Lung (tissue), 12 donors: Measurements from ENCODE around the gene SNRNP40. TPM values are rescaled to one million over a fixed set of nuclear protein-coding genes. Genes with fewer than 3 reads are reported as not detected.
A peak's percentile ranks its signal among the peaks of the same experiment; 100 is the strongest.

Source experiments
- ATAC-seq: fragments of 200-7000 bp; cut with Tn5 transposase; one replicate; pipeline ENCODE4 v1.9.1; 2020; ENCODE audit warnings: moderate number of reproducible peaks; ENCODE audit not compliant: insufficient read depth, low FRiP score
- DNase-seq, 3 donors: peaks; one replicate each; pipeline ENCODE4 v3.0.0-alpha.2; 2013 to 2017
- H3K27ac ChIP-seq, 2 donors: one replicate each; pipeline ENCODE4 v1.5.1; 2013; ENCODE audit warnings: mild to moderate bottlenecking in 2 of 2, moderate library complexity in 2 of 2, control low read depth in 1 of 2, inconsistent platforms in 1 of 2, low read depth in 1 of 2, low read length in 1 of 2
- H3K27me3 ChIP-seq, 3 donors: one replicate each; pipeline ENCODE4 v1.5.1; 2013; ENCODE audit warnings: low read length in 2 of 3; ENCODE audit not compliant: control insufficient read depth in 3 of 3, insufficient read depth in 3 of 3
- H3K36me3 ChIP-seq, 4 donors: one replicate each; pipeline ENCODE4 v1.5.1; 2013; ENCODE audit warnings: low read length in 4 of 4, mild to moderate bottlenecking in 1 of 4, moderate library complexity in 1 of 4; ENCODE audit not compliant: control insufficient read depth in 4 of 4, insufficient read depth in 4 of 4
- H3K4me1 ChIP-seq, 5 donors: one replicate each; pipeline ENCODE4 v1.5.1; 2013; ENCODE audit warnings: low read length in 5 of 5, mild to moderate bottlenecking in 2 of 5, moderate library complexity in 1 of 5; ENCODE audit not compliant: control insufficient read depth in 5 of 5, insufficient read depth in 5 of 5
- H3K4me3 ChIP-seq: one replicate; pipeline ENCODE4 v1.5.1; 2013; ENCODE audit warnings: mild to moderate bottlenecking, control low read depth, moderate library complexity
- H3K9ac ChIP-seq, 2 donors: one replicate each; pipeline ENCODE4 v1.5.1; 2013; ENCODE audit warnings: low read length in 2 of 2, control low read depth in 1 of 2; ENCODE audit not compliant: insufficient read depth in 1 of 2
- H3K9me3 ChIP-seq, 4 donors: one replicate each; pipeline ENCODE4 v1.5.1; 2013; ENCODE audit warnings: low read length in 3 of 4, mild to moderate bottlenecking in 1 of 4, moderate library complexity in 1 of 4; ENCODE audit not compliant: control insufficient read depth in 4 of 4, insufficient read depth in 3 of 4
- WGBS, 2 donors: extraction: QIAGEN DNeasy Blood & Tissue Kit; methylation state at CpG; one replicate each; pipeline ENCODE4 v1.1.7; 2013; 5-methylcytosine and 5-hydroxymethylcytosine counted together
- polyA plus RNA-seq, 2 donors: library from polyadenylated mRNA; stranded (reverse); fragments of 200-250 nt; gene quantifications; one replicate each; pipeline ENCODE4 v1.2.1, GENCODE V29; 2013
- total RNA-seq, 2 donors: library from RNA; depleted of rRNA in 1 of 2; stranded (reverse); fragments of >200 nt in 1 of 2; gene quantifications; one replicate each; pipeline ENCODE4 v1.2.1, GENCODE V29; 2014 to 2021
- TF ChIP-seq, protein P1 (sequence below): IDR thresholded peaks from 2 replicates; pipeline ENCODE4 v1.5.1; 2012; ENCODE audit warnings: mild to moderate bottlenecking; ENCODE audit errors: control extremely low read depth, extremely low read depth
- donor health status: control.
- donor health status: control.
- donor health status: Bipolar disorder and iron deficiency.
- donor health status: healthy.
- donor health status: DM: yes; HTN: yes; CAD: no.

SNRNP40 gene
- total and polyA plus RNA-seq, 4 donors: 15.0 to 71.7 (median 38.5) TPM

- ATAC-seq: no peak
Observed at GRCh38 chr1:31241321-31241720, 55.3 kb downstream of the SNRNP40 start.

GRCh38 chr1:31239653-31240241 lies 56.8 kb downstream of the SNRNP40 start, which contains the start of gene NKAIN1:
TSS of gene NKAIN1 (minus strand) at chr1:31239887. CDS start at chr1:31239547, 340 bp downstream.
- TF ChIP-seq, protein P1, sequence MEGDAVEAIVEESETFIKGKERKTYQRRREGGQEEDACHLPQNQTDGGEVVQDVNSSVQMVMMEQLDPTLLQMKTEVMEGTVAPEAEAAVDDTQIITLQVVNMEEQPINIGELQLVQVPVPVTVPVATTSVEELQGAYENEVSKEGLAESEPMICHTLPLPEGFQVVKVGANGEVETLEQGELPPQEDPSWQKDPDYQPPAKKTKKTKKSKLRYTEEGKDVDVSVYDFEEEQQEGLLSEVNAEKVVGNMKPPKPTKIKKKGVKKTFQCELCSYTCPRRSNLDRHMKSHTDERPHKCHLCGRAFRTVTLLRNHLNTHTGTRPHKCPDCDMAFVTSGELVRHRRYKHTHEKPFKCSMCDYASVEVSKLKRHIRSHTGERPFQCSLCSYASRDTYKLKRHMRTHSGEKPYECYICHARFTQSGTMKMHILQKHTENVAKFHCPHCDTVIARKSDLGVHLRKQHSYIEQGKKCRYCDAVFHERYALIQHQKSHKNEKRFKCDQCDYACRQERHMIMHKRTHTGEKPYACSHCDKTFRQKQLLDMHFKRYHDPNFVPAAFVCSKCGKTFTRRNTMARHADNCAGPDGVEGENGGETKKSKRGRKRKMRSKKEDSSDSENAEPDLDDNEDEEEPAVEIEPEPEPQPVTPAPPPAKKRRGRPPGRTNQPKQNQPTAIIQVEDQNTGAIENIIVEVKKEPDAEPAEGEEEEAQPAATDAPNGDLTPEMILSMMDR: no peak
- Histone ChIP-seq H3K9ac (no peak within 1 kb of the TSS), H3K36me3 (no peaks in the 10 kb centered on the region), H3K27me3 (peaks cover 12 to 22% (median 15%) of the 10 kb centered on the region in 3 donors), H3K4me1 (peaks cover 0 to 5% (median 0%) of the 10 kb centered on the region in 5 donors), H3K9me3 (peaks cover 0 to 2% (median 0%) of the 10 kb centered on the region in 4 donors), H3K4me3 (no peak within 1 kb of the TSS), H3K27ac (no peak within 1 kb of the TSS)
- DNase-seq (peak; percentile 35 to 58 (median 52)), ATAC-seq (no peak)
- 1 to 2% methylated on average over 29 to 55 of the region's 57 CpGs for WGBS, 2 donors

More at GRCh38 chr1:31241321-31241720, 55.3 kb downstream of the SNRNP40 start:
- Histone ChIP-seq H3K27me3 (peaks cover 12 to 22% (median 15%) of the 10 kb centered on the region in 3 donors), H3K4me3 (no peak overlapping the region), H3K36me3 (no peaks in the 10 kb centered on the region), H3K9ac (no peak overlapping the region), H3K9me3 (peaks cover 0 to 2% (median 0%) of the 10 kb centered on the region in 4 donors), H3K4me1 (peaks cover 0 to 5% (median 0%) of the 10 kb centered on the region in 5 donors), H3K27ac (no peak overlapping the region)
- TF ChIP-seq, protein P1: no peak
- WGBS, 2 donors: 37 to 50% methylated on average over 8 of the region's 8 CpGs
- DNase-seq: no peak

- DNase-seq: peak; percentile 42 to 49 (median 45)
- H3K4me1 ChIP-seq: peaks cover 0 to 5% (median 0%) of the 10 kb centered on the region in 5 donors
- peaks cover 12 to 22% (median 15%) of the 10 kb centered on the region in 3 donors for H3K27me3 ChIP-seq
- ATAC-seq: no peak
- no peaks in the 10 kb centered on the region for H3K36me3 ChIP-seq
- H3K9me3 ChIP-seq: peaks cover 0 to 2% (median 0%) of the 10 kb centered on the region in 4 donors
- no peak overlapping the region for H3K9ac ChIP-seq
- 1 to 2% methylated on average over 49 to 56 of the region's 56 CpGs for WGBS, 2 donors
- no peak overlapping the region for H3K4me3 ChIP-seq
- H3K27ac ChIP-seq: no peak overlapping the region
- TF ChIP-seq, protein P1: no peak
Observed at GRCh38 chr1:31238986-31239613, 57.5 kb downstream of the SNRNP40 start.
